GM19467 (cell line): ENCODE measurements around the gene ZNF804A.
"Not testable (repeated sequence)": the region's sequence is repeated elsewhere in the genome, so short reads cannot be mapped to it uniquely, and the experiment has no call there.

Experiments used
- ATAC-seq: cut with Tn5 transposase; IDR thresholded peaks from one replicate; pipeline ENCODE4 v1.9.1; 2021; ENCODE audit warnings: mild to moderate bottlenecking, moderate library complexity; ENCODE audit not compliant: unreplicated experiment

The ZNF804A gene

GRCh38 chr2:184696644-184697043 is 98.3 kb downstream of the ZNF804A start:
- no peak for ATAC-seq

GRCh38 chr2:184698476-184698875 is 100.1 kb downstream of the ZNF804A start:
- no peak for ATAC-seq

GRCh38 chr2:184721881-184722280 is 123.6 kb downstream of the ZNF804A start:
- no peak for ATAC-seq

GRCh38 chr2:184727813-184728212 is 129.5 kb downstream of the ZNF804A start:
- no peak for ATAC-seq

GRCh38 chr2:184728411-184728810 is 130.1 kb downstream of the ZNF804A start:
- ATAC-seq, result no peak

GRCh38 chr2:184729581-184729980 is 131.3 kb downstream of the ZNF804A start:
- no peak for ATAC-seq

- peak; percentile 81 for ATAC-seq
Observed at GRCh38 chr2:184730288-184730687, 132.0 kb downstream of the ZNF804A start.

GRCh38 chr2:184734338-184734737 is 136.0 kb downstream of the ZNF804A start:
- no peak for ATAC-seq

- ATAC-seq, result no peak
Observed at GRCh38 chr2:184735611-184736010, 137.3 kb downstream of the ZNF804A start.

- ATAC-seq, result no peak
Observed at GRCh38 chr2:184743096-184743495, 144.8 kb downstream of the ZNF804A start.

GRCh38 chr2:184756161-184756560 is 157.8 kb downstream of the ZNF804A start:
- ATAC-seq, result no peak

- ATAC-seq, result no peak
Observed at GRCh38 chr2:184756885-184757284, 158.6 kb downstream of the ZNF804A start.

GRCh38 chr2:184759557-184760255 is 161.4 kb downstream of the ZNF804A start:
- ATAC-seq, result not testable (repeated sequence)

- no peak for ATAC-seq
Observed at GRCh38 chr2:184760931-184761330, 162.6 kb downstream of the ZNF804A start.

GRCh38 chr2:184765112-184765895 is 167.0 kb downstream of the ZNF804A start:
- ATAC-seq, result no peak

GRCh38 chr2:184767059-184767458 is 168.7 kb downstream of the ZNF804A start:
- no peak for ATAC-seq

- no peak for ATAC-seq
Observed at GRCh38 chr2:184769023-184769422, 170.7 kb downstream of the ZNF804A start.

GRCh38 chr2:184769686-184770085 is 171.4 kb downstream of the ZNF804A start:
- no peak for ATAC-seq

- no peak for ATAC-seq
Observed at GRCh38 chr2:184779777-184780176, 181.4 kb downstream of the ZNF804A start.

GRCh38 chr2:184780384-184780783 is 182.1 kb downstream of the ZNF804A start:
- no peak for ATAC-seq

- ATAC-seq, result no peak
Observed at GRCh38 chr2:184780944-184781343, 182.6 kb downstream of the ZNF804A start.

- no peak for ATAC-seq
Observed at GRCh38 chr2:184783576-184783975, 185.2 kb downstream of the ZNF804A start.
